Measurements from ENCODE around the gene FNIP1. TPM values are rescaled to one million over a fixed set of nuclear protein-coding genes. Genes with fewer than 3 reads are reported as not detected.
A peak's percentile ranks its signal among the peaks of the same experiment; 100 is the strongest.

FNIP1 gene
- total RNA-seq, 4 donors from 2014 or later, result 50.2 to 64.1 (median 52.1) TPM

GRCh38 chr5:131671994-131672655, 124.7 kb downstream of the FNIP1 start:
- DNase-seq (ENCODE audit: low spot score), result no peak
- TF ChIP-seq, protein P1, sequence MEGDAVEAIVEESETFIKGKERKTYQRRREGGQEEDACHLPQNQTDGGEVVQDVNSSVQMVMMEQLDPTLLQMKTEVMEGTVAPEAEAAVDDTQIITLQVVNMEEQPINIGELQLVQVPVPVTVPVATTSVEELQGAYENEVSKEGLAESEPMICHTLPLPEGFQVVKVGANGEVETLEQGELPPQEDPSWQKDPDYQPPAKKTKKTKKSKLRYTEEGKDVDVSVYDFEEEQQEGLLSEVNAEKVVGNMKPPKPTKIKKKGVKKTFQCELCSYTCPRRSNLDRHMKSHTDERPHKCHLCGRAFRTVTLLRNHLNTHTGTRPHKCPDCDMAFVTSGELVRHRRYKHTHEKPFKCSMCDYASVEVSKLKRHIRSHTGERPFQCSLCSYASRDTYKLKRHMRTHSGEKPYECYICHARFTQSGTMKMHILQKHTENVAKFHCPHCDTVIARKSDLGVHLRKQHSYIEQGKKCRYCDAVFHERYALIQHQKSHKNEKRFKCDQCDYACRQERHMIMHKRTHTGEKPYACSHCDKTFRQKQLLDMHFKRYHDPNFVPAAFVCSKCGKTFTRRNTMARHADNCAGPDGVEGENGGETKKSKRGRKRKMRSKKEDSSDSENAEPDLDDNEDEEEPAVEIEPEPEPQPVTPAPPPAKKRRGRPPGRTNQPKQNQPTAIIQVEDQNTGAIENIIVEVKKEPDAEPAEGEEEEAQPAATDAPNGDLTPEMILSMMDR (IDR thresholded peaks at IDR 0.05), result no peak

GRCh38 chr5:131671409-131671808, 125.4 kb downstream of the FNIP1 start:
- DNase-seq (ENCODE audit: low spot score), result no peak
- ATAC-seq (ENCODE audit: low FRiP score), result no peak
- TF ChIP-seq, protein P1 (IDR thresholded peaks at IDR 0.05), result no peak

More at GRCh38 chr5:131671994-131672655, 124.7 kb downstream of the FNIP1 start:
- peak; percentile 95 for ATAC-seq (ENCODE audit: low FRiP score)

GRCh38 chr5:131664929-131665328, 131.9 kb downstream of the FNIP1 start:
- TF ChIP-seq, protein P1 (IDR thresholded peaks at IDR 0.05), result no peak
- ATAC-seq (ENCODE audit: low FRiP score) (no peak), DNase-seq (ENCODE audit: low spot score) (no peak)

GRCh38 chr5:131661933-131662332, 134.9 kb downstream of the FNIP1 start:
- TF ChIP-seq, protein P1 (IDR thresholded peaks at IDR 0.05), result no peak
- ATAC-seq (ENCODE audit: low FRiP score), result no peak
- DNase-seq (ENCODE audit: low spot score), result no peak

DNA sequence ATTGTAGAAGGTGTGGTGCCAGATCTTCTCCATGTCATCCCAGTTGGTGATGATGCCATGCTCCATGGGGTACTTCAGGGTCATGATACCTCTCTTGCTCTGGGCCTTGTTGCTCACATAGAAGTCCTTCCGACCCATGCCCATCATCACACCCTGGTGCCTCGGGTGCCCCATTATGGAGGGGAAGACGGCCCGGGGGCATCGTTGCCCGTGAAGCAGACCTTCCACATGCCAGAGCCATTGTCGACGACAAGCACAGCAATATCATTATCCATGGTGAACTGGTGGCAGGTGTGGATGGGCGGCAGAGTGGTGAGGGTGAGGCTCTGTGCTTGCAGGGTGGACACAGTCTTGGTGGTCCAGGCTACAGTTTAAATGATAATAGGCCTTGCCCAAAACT, 137.0 kb downstream of the FNIP1 start:
- TF ChIP-seq, protein P1 (IDR thresholded peaks at IDR 0.05), result no peak
- ATAC-seq (ENCODE audit: low FRiP score), result no peak
- DNase-seq (ENCODE audit: low spot score), result no peak

DNA sequence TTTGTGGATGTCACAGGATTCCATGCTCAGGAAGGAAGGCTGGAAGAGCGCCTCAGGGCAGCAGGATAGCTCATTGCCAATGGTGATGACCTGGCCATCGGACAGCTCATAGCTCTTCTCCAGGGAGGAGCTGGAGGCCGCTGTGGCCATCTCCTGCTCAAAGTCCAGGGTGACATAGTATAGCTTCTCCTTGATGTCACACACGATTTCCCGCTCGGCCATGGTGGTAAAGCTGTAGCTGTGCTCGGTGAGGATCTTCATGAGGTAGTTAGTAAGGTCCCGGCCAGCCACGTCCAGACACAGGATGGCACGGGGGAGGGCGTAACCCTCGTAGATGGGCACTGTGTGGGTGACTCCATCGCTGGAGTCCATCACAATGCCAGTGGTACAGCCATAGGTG, 137.5 kb downstream of the FNIP1 start:
- TF ChIP-seq, protein P1 (IDR thresholded peaks at IDR 0.05), result no peak
- ATAC-seq (ENCODE audit: low FRiP score), result peak; percentile 59
- no peak for DNase-seq (ENCODE audit: low spot score)

- DNase-seq (ENCODE audit: low spot score) (no peak), ATAC-seq (ENCODE audit: low FRiP score) (no peak)
- TF ChIP-seq, protein P1 (IDR thresholded peaks at IDR 0.05), result no peak
Observed at GRCh38 chr5:131654776-131655175, 142.0 kb downstream of the FNIP1 start.

Data from omental fat pad (tissue), 4 donors.